ENCODE results near the gene LTBP1. TPM values are rescaled to one million over a fixed set of nuclear protein-coding genes. Genes with fewer than 3 reads are reported as not detected.

Gene LTBP1
- total and polyA plus RNA-seq, 2 of the 13 experiments (the other 11 are each of a cell fraction or from before 2014, with no cell fraction given) = 0.12 to 0.22 TPM

DNA sequence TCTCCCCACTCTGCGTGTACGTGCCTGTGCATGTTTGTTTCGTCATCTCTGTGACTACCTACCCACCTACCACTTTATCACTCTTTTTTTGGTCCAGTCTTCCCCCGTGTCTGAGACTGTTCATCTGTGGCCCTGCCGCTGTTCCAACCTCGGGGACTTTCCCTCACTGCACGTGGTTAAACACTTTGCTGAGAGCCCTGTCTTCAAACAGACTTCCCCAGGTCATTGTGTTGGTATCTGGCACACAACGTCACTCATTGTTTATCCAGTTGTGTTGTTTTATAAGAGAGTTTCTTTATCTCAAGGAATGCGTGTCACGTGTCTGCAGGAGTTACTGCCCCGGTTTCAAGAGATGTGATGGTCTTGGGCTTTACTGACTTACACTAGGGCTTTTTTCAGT lies 267.7 kb downstream of the LTBP1 start:
- H3K36me3 ChIP-seq (replicated peaks in 1 of 2; ENCODE audit: control insufficient read depth in 1 of 2, insufficient read depth in 2 of 2, low read length in 2 of 2) = no peaks in the 10 kb centered on the region
- H3K9me3 ChIP-seq (ENCODE audit: low read length) = no peaks in the 10 kb centered on the region
- WGBS (ENCODE audit: low lambda C conversion rate) = 35% methylated on average over 11 of the region's 11 CpGs
- no TSS peak for BruUV-seq (replicated peaks)
- H2AFZ ChIP-seq (ENCODE audit: low read length) = peak overlapping the region; percentile 3
- no peaks in the 10 kb centered on the region for H3K79me2 ChIP-seq (ENCODE audit: insufficient read depth, low read length)
- ATAC-seq (no peak), FAIRE-seq (no peak), DNase-seq (ENCODE audit: low spot score) (no peak)
- ChIA-PET POLR2A (no interaction called here), CTCF (ENCODE audit: low intra/inter-chr PET ratio, low total read pairs) (no interaction called here)
- no peak overlapping the region for H3K27ac ChIP-seq (ENCODE audit: extremely low read length, insufficient read depth, low read length)
- intact Hi-C loops (cut with micrococcal nuclease; ENCODE audit: unreplicated experiment) (no loop called here), in situ Hi-C loops (cut with HindIII; ENCODE audit: extremely low pct_ligation_motif_present, low pct_unique_long_range_greater_than_20kb) (no loop called here)
- no peak overlapping the region for H3K4me3 ChIP-seq (replicated peaks in 1 of 3; ENCODE audit: insufficient read depth in 1 of 3, low read depth in 2 of 3, low read length in 3 of 3)
- H3K27me3 ChIP-seq (ENCODE audit: control insufficient read depth in 1 of 2, insufficient read depth in 2 of 2, low read length in 2 of 2) = peaks cover 0 to 3% of the 10 kb centered on the region in 2 experiments; a peak in 1 of 5 replicates
- H3K4me2 ChIP-seq (ENCODE audit: low read depth, low read length) = no peak overlapping the region
- H3K9ac ChIP-seq (ENCODE audit: insufficient read depth, low read depth, low read length) = no peak overlapping the region
- TF ChIP-seq ZC3H13 (CRISPR knock-in tag; IDR thresholded peaks at IDR 0.05) (no peak), MIER3 (CRISPR knock-in tag; IDR thresholded peaks at IDR 0.05; ENCODE audit: borderline replicate concordance) (no peak), CREB1 (IDR thresholded peaks at IDR 0.05) (peak; percentile 15; the same call in 1 of the 2 replicates), CREB1 (CRISPR knock-in tag; IDR thresholded peaks at IDR 0.05) (no peak)
- TF ChIP-seq, protein P1, sequence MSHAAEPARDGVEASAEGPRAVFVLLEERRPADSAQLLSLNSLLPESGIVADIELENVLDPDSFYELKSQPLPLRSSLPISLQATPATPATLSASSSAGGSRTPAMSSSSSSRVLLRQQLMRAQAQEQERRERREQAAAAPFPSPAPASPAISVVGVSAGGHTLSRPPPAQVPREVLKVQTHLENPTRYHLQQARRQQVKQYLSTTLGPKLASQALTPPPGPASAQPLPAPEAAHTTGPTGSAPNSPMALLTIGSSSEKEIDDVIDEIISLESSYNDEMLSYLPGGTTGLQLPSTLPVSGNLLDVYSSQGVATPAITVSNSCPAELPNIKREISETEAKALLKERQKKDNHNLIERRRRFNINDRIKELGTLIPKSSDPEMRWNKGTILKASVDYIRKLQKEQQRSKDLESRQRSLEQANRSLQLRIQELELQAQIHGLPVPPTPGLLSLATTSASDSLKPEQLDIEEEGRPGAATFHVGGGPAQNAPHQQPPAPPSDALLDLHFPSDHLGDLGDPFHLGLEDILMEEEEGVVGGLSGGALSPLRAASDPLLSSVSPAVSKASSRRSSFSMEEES (CRISPR knock-in tag; IDR thresholded peaks at IDR 0.05) = no peak
- H4K20me1 ChIP-seq (ENCODE audit: insufficient read depth, low read length) = no peaks in the 10 kb centered on the region
- peaks cover 7% of the 10 kb centered on the region; the same call in 1 of the 2 replicates for H3K4me1 ChIP-seq (ENCODE audit: insufficient read depth, low read length)

GRCh38 chr2:33214857-33215256 lies 268.1 kb downstream of the LTBP1 start:
- intact Hi-C loops (cut with micrococcal nuclease; ENCODE audit: unreplicated experiment) (no loop called here), in situ Hi-C loops (cut with HindIII; ENCODE audit: extremely low pct_ligation_motif_present, low pct_unique_long_range_greater_than_20kb) (no loop called here)
- ATAC-seq (no peak), FAIRE-seq (no peak), DNase-seq (ENCODE audit: low spot score) (no peak)
- H4K20me1 ChIP-seq (ENCODE audit: insufficient read depth, low read length) = no peaks in the 10 kb centered on the region
- ChIA-PET CTCF (ENCODE audit: low intra/inter-chr PET ratio, low total read pairs) (no interaction called here), POLR2A (no interaction called here)
- H3K36me3 ChIP-seq (replicated peaks in 1 of 2; ENCODE audit: control insufficient read depth in 1 of 2, insufficient read depth in 2 of 2, low read length in 2 of 2) = no peaks in the 10 kb centered on the region
- TF ChIP-seq ZFP36L2 (CRISPR knock-in tag; IDR thresholded peaks at IDR 0.05) (no peak), PLRG1 (conservative IDR thresholded peaks at IDR 0.05) (no peak), GZF1 (CRISPR knock-in tag; IDR thresholded peaks at IDR 0.05) (no peak), RBM39 (IDR thresholded peaks at IDR 0.05; ENCODE audit: low read depth, low read length, poor library complexity, severe bottlenecking) (no peak), NKX3-1 (CRISPR knock-in tag; IDR thresholded peaks at IDR 0.05) (no peak), SPEN (CRISPR knock-in tag; IDR thresholded peaks at IDR 0.05; ENCODE audit: low read depth) (no peak), ZNF205 (CRISPR knock-in tag; IDR thresholded peaks at IDR 0.05) (no peak), ZNF160 (CRISPR knock-in tag; IDR thresholded peaks at IDR 0.05) (no peak)
- peaks cover 7% of the 10 kb centered on the region; the same call in 1 of the 2 replicates for H3K4me1 ChIP-seq (ENCODE audit: insufficient read depth, low read length)
- no peak overlapping the region for H2AFZ ChIP-seq (ENCODE audit: low read length)
- no peaks in the 10 kb centered on the region for H3K79me2 ChIP-seq (ENCODE audit: insufficient read depth, low read length)
- peaks cover 0 to 3% of the 10 kb centered on the region in 2 experiments; a peak in 1 of 5 replicates for H3K27me3 ChIP-seq (ENCODE audit: control insufficient read depth in 1 of 2, insufficient read depth in 2 of 2, low read length in 2 of 2)
- no peak overlapping the region for H3K4me3 ChIP-seq (replicated peaks in 1 of 3; ENCODE audit: insufficient read depth in 1 of 3, low read depth in 2 of 3, low read length in 3 of 3)
- BruUV-seq (replicated peaks) = no TSS peak
- no peak overlapping the region for H3K27ac ChIP-seq (ENCODE audit: extremely low read length, insufficient read depth, low read length)
- 32% methylated on average over 6 of the region's 6 CpGs for WGBS (ENCODE audit: low lambda C conversion rate)
- H3K9me3 ChIP-seq (ENCODE audit: low read length) = no peaks in the 10 kb centered on the region
- H3K9ac ChIP-seq (ENCODE audit: insufficient read depth, low read depth, low read length) = no peak overlapping the region
- H3K4me2 ChIP-seq (ENCODE audit: low read depth, low read length) = no peak overlapping the region

Data from HepG2 (cell line).